Epithelial cell of prostate (primary cell): ENCODE results near the gene TEX13B.

ENCODE experiments used
- DNase-seq: peaks from one replicate; pipeline ENCODE4 v3.0.0-alpha.2; 2011; ENCODE audit warnings: low read depth, low spot score
- H3K27ac ChIP-seq: fragments of 450-650 bp; 2 replicates; pipeline ENCODE4 v1.5.1; 2017; ENCODE audit warnings: mild to moderate bottlenecking

TEX13B gene

DNA sequence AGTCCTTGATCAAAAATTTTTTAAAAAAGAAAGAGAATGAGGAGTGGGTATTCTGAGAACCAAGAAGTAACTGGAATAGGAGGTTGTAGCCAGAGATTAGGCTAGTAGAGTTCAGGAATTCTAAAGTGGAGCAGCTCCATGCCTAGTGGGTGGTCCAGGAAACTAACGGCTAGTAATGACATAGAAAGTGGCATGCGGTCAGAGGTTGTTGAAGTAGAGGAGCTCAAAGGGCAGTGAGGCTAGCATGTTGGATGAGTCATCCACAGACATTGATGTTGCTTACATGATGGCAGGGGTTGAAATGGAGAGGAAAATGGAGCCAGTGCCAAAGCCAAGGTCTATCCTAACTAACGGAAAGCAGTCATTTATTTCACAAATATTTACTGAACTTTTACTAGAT, 42.1 kb downstream of the TEX13B start:
- no peak for DNase-seq
- no peak overlapping the region for H3K27ac ChIP-seq

DNA sequence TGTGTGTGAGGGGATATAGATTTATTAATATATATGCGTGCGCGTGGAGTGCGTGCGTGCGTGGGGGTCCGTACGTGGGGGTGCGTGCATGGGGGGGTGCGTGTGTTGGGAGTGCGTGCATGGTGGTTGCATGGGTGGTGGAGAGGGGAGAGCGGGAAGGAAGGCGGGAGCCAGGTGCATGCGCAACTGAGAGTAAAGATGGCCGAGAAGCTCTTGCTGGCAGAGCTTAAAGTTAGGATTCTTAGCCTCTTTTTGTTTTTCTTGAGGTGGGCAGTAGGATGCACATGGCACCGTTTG, 45.8 kb downstream of the TEX13B start:
- peak overlapping the region; percentile 80 for H3K27ac ChIP-seq
- no peak for DNase-seq

DNA sequence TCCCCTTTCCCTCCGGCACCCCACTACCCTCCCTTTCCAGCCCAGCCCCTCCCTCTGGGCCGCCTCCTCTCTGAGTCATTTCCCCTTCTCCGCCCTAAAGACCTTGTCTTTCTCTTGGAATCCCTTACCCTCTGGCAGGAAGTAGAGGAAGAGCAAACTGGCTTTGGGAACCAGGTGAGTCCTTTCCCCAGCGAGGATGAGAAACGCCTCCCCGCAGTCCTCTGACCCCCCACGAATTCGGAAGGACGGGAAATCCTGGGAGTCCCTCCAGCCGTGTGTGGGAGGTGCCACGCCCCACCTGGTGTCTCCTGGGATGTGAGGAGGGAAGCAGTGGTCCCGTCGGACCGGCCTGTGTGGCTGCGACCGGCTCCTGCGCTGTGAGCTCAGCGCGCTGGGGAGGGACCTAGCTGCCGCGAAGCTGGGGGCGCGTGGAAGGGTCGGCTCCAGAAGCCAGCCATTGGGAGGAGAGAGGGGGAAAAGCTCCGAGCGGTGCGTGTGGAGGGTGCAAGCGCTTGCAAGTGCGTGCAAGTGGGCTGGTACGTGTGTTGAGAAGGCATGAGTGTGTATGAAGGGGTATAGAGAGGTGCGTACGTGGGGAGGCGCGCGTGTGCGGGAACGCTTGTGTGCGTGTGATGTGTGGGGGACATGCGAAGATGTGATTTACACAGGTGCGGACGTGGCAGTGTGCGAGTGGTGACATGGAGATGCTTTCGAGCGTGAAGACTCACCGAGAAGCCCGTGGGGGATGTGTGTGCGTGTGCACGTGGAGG, 46.3 kb downstream of the TEX13B start:
- peak overlapping the region; percentile 80 for H3K27ac ChIP-seq
- DNase-seq = peak; percentile 2

DNA sequence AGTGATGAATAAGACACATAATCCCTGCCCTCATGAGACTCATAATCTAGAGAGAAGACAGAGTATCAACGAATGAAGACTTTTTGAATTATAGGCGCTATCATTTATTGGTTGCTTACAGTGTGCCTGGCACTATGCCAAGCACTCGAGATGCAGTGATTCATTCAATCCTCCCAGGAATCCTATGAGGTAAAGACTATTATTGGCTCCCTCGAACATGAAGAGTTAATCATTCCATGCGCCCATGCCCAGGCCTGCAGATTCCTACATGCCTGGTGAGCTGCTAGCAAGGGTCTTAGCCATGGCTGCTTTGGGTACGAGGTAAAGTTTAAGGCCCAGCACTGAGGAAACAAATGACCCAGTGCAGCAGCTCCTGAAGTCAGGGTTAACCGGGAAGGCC, 47.0 kb downstream of the TEX13B start:
- peak; percentile 58 for DNase-seq
- H3K27ac ChIP-seq = peak overlapping the region; percentile 80

DNA sequence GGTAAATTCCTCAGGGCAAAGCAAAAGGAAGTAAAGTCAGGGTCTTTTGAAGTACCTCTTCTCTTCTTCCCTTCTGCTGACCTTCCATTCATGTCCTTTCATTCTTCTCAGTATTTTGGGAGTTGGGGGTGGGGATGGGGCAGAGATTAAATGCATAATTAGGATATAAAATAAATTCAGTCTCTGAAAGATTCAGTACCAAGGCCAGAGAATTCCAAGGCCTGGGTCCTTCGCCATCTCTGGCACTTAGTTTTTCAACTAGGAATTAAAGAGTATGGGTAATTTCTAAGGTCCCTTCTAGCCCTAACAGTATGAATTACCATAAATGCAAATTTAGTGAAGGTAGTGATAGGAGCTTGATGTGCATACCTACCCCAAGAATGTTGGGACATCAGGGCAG, 47.9 kb downstream of the TEX13B start:
- peak overlapping the region; percentile 80 for H3K27ac ChIP-seq
- DNase-seq = no peak
